ENCODE data around the gene EEPD1. TPM values are rescaled to one million over a fixed set of nuclear protein-coding genes. Genes with fewer than 3 reads are reported as not detected.
A peak's percentile ranks its signal among the peaks of the same experiment; 100 is the strongest.

The EEPD1 gene
- total RNA-seq, 1 donor from 2014 or later = 18.0 TPM

DNA sequence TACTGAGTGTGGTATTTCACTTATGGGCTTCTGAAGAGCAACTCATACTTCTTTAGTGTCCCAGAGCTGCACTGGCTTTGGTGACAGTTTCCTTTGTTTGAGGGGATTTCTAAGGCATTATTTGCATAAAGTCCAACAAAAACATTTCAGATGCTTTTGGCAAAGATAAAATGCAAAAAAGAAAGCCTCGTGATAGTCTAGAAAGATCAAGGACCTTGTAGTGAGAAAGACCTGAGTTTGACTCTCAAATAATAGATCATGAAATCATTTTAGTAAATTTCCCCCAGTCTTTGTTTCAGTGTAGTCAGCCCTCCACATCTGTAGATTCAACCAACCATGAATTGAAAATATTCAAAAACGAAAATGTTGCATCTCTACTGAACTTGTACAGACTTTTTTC is 107.4 kb downstream of the EEPD1 start:
- no peak for DNase-seq (ENCODE audit: low spot score in 2 of 2, unreplicated experiment in 2 of 2)
- TF ChIP-seq CTCF (IDR thresholded peaks at IDR 0.05; ENCODE audit: unreplicated experiment) = no peak
- Mint-ChIP-seq H3K36me3 (peaks cover 15% of the 10 kb centered on the region), H3K27me3 (ENCODE audit: low read depth) (no peaks in the 10 kb centered on the region), H3K4me3 (no peak overlapping the region), H3K27ac (peak overlapping the region; percentile 47), H3K4me1 (peaks cover 63% of the 10 kb centered on the region), H3K9me3 (peaks cover 20% of the 10 kb centered on the region)

- TF ChIP-seq CTCF (IDR thresholded peaks at IDR 0.05; ENCODE audit: unreplicated experiment) = no peak
- no peak overlapping the region for H3K4me3 Mint-ChIP-seq
These were observed 108.1 kb downstream of the EEPD1 start for GRCh38 chr7:36261019-36261754.

GRCh38 chr7:36262309-36263094 is 109.4 kb downstream of the EEPD1 start:
- peak overlapping the region; percentile 49 for H3K27ac Mint-ChIP-seq
- peaks cover 6% of the 10 kb centered on the region for H3K36me3 Mint-ChIP-seq
- peaks cover 9% of the 10 kb centered on the region for H3K9me3 Mint-ChIP-seq
- H3K4me1 Mint-ChIP-seq = peaks cover 70% of the 10 kb centered on the region
- no peak for DNase-seq (ENCODE audit: low spot score in 2 of 2, unreplicated experiment in 2 of 2)
- H3K4me3 Mint-ChIP-seq = no peak overlapping the region
- H3K27me3 Mint-ChIP-seq (ENCODE audit: low read depth) = no peaks in the 10 kb centered on the region
- no peak for TF ChIP-seq CTCF (IDR thresholded peaks at IDR 0.05; ENCODE audit: unreplicated experiment)

More at GRCh38 chr7:36261019-36261754, 108.1 kb downstream of the EEPD1 start:
- DNase-seq (ENCODE audit: low spot score in 2 of 2, unreplicated experiment in 2 of 2) = no peak
- Mint-ChIP-seq H3K4me1 (peaks cover 69% of the 10 kb centered on the region), H3K9me3 (peaks cover 13% of the 10 kb centered on the region), H3K27ac (peak overlapping the region; percentile 18), H3K27me3 (ENCODE audit: low read depth) (no peaks in the 10 kb centered on the region), H3K36me3 (peaks cover 8% of the 10 kb centered on the region)

GRCh38 chr7:36263095-36263484 is 110.0 kb downstream of the EEPD1 start:
- TF ChIP-seq CTCF (IDR thresholded peaks at IDR 0.05; ENCODE audit: unreplicated experiment) = no peak
- H3K4me3 Mint-ChIP-seq = no peak overlapping the region
- H3K27ac Mint-ChIP-seq = no peak overlapping the region
- H3K9me3 Mint-ChIP-seq = peaks cover 9% of the 10 kb centered on the region
- DNase-seq (ENCODE audit: low spot score in 2 of 2, unreplicated experiment in 2 of 2) = no peak
- peaks cover 8% of the 10 kb centered on the region for H3K36me3 Mint-ChIP-seq
- peaks cover 66% of the 10 kb centered on the region for H3K4me1 Mint-ChIP-seq
- no peaks in the 10 kb centered on the region for H3K27me3 Mint-ChIP-seq (ENCODE audit: low read depth)

- Mint-ChIP-seq H3K27ac (peak overlapping the region; percentile 83), H3K4me3 (no peak overlapping the region), H3K9me3 (peaks cover 9% of the 10 kb centered on the region), H3K27me3 (ENCODE audit: low read depth) (no peaks in the 10 kb centered on the region), H3K36me3 (peaks cover 10% of the 10 kb centered on the region), H3K4me1 (peaks cover 55% of the 10 kb centered on the region)
- TF ChIP-seq CTCF (IDR thresholded peaks at IDR 0.05; ENCODE audit: unreplicated experiment) = no peak
- no peak for DNase-seq (ENCODE audit: low spot score in 2 of 2, unreplicated experiment in 2 of 2)
These were observed 111.2 kb downstream of the EEPD1 start for GRCh38 chr7:36264123-36264801.

Measured in mesothelial cell of epicardium (in vitro differentiated cells).